NCI-H146 treated with DMSO at 0.1 percent for 48 hours (cell line): ENCODE measurements around the gene AADAC.
"Not testable (repeated sequence)": the region's sequence is repeated elsewhere in the genome, so short reads cannot be mapped to it uniquely, and the experiment has no call there.

Experiments
- DNase-seq: peaks from one replicate; lab custom pipeline; 2025; ENCODE audit not compliant: unreplicated experiment; lab: John Stamatoyannopoulos, UW

Gene AADAC, protein sequence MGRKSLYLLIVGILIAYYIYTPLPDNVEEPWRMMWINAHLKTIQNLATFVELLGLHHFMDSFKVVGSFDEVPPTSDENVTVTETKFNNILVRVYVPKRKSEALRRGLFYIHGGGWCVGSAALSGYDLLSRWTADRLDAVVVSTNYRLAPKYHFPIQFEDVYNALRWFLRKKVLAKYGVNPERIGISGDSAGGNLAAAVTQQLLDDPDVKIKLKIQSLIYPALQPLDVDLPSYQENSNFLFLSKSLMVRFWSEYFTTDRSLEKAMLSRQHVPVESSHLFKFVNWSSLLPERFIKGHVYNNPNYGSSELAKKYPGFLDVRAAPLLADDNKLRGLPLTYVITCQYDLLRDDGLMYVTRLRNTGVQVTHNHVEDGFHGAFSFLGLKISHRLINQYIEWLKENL

DNA sequence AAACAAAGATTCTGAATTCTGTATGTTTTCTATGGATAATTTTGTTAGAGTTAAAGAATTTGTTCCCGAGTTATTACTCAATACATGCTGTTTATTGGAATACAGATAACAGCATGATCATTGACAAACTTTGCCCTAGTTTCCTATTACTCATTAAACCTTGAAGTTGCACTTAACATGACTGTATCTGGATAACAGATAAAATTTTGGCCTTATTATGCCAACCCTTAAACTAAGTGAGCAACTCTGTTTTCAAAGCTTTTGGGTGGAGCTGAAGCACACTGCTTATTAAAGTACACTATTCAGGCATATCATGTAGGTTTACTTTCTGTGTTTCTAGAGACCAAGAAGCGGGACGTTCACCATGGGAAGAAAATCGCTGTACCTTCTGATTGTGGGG lies at the start of gene AADAC:
AADAC (plus strand) TSS at position 318 of the 400 bp plus-strand sequence; CDS start at position 365, 47 bp downstream.
- DNase-seq, result no peak

DNA sequence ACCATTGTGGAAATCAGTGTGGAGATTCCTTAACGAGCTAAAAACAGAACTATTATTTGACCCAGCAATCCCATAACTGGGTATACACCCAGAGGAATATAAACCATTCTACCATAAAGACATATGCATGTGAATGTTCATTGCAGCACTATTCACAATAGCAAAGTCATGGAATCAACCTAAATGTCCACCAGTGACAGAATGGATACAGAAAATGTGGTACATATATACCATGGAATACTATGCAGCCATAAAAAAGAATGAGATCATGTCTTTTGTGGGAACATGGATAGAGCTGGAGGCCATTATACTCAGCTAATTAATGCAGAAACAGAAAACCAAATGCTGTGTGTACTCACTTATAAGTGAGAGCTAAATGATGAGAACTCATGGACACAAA lies 49.2 kb upstream of the AADAC start:
- not testable (repeated sequence) for DNase-seq

DNA sequence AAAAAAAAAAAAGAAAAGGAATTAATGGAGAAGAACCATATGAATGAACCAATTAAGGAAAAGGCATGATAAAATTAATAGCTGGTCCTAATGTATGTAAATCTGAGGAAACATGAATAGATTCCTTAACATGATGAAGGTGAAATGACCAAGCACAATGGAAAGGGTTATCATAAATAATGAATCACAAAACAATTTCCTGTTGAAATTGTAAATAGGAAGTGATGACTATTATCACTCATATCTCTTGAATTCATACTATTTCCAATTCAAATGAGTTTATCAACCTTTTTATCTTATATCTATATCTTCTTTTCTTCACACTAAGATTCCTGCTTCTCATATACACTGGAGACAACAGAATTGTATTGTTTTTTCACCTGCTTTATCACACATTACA lies 48.2 kb upstream of the AADAC start:
- DNase-seq, result no peak

DNA sequence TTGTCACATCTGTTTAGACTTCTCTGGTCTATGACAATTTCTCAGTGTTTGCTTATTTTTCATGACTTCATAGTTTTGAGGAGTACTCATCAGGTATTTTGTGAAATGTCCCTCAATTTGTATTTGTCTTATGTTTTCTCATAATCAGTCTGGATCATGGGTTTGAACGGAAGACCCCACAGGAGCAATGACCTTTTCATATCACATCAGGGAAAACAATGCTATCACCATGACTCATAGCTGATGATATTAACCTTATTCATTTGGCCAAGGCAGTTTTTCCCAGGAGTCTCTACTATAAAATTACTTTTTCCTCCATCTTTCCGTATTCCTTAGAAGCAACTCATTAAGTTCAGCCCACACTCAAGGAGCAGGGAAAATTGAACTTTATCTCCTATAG lies 47.5 kb upstream of the AADAC start:
- DNase-seq, result no peak

DNA sequence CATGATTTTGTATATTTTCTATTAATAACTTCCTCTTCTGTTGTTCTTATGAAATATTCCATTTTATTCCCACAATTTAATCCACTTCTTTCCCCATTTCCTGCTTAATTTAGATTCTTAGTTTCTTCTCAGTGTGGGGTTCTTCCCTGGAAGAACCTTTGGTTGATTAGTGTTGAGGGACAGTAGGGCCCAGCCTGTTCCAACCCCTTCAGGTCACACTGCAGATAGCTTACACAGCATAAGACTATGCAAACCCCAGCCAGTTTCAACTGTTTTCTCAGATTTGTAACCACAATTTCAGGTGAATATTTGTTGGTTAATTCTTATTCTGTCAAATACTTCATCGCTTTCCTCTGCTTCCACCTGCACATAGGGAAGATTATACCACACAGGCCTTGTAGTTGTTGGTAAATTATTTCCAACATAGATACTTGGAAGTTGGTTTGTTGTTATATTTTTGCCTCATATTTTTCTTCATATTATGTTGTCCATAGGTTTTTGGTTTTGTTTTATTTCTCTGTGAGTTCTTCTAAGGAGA lies 45.5 kb upstream of the AADAC start:
- DNase-seq, result no peak

DNA sequence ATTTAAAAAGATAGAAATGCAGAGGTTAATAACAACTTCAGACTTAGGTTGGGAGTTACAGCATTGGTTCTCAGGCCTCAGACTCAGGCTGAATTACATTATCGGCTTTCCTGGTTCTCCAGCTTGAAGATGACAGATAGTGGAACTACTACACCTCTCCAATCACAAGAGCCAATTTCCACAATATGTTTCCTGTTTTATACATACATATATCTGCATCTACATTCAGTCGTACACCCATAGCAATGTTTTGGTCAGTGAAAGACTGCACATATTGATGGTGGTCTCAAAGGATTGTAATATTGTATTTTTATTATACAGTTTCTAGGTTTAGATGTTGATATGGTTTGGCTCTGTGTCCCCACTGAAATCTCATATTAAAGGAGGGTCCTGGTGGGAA lies 44.7 kb upstream of the AADAC start:
- DNase-seq, result no peak

DNA sequence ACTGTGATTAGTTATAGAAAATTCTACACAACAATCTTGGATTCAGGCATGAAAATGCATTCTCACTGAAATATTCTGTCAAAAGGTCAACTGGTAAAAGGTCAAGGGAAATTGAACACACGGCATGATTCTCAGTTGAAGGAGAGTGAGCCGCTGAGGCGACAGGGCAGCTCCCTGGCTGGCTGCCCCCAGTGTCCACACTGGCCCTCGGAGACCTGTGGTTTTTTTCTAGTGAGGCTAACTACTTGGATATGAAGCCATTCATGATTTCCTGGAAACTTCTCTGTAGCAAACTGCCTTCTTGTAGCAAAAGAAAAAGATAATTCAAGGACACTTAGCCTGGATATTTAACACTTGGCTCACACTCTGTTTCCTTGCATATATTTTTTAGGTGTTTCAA lies 43.0 kb upstream of the AADAC start:
- DNase-seq, result peak; percentile 55

DNA sequence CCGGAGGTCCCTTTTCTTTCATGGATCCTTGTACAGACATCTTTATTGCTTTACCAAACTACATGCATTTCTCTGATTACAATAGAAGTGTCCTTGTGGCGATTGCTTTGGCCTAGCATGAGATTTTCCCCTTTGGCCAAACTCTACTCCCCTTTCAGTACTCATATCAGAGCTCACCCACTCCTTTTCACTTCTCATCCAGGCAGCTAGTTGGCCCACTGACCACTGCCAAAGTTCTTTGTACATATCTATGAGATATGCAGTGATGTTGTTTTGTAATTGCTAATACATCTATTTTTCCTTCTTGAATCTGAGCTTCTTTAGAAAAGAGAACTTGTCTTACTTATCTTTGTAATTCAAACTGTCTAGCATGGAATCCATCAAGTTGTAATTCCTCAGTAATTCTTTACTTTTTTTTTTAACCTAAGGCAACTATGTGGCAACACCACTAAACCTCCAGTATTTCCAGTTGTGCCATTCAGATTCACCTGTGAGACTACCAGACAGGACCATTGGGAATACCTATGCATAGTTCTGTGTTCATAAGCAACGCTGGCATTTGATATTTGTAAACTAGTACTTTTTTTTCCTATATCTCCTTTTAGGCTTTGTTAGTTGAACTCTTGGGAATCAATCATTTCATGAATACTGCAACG lies 41.0 kb upstream of the AADAC start:
- no peak for DNase-seq

DNA sequence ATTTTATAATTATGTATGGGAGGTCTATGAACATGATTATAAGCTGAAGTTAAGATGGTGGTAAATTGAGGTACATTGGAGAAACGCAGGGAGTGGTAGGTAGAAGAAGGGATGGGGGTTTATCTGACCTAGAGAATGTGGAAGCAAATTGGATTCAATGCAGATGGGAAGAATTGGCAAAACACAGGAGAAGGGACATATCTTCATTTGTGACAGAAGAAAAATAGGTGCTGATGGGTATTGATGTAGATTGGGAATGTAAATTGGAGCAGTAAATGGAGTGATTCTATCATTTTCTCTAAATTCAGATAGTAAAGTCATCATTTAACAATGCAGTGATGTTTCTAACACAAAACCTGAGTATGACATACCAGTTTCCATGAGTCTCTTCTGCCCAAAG lies 39.7 kb upstream of the AADAC start:
- DNase-seq, result no peak

DNA sequence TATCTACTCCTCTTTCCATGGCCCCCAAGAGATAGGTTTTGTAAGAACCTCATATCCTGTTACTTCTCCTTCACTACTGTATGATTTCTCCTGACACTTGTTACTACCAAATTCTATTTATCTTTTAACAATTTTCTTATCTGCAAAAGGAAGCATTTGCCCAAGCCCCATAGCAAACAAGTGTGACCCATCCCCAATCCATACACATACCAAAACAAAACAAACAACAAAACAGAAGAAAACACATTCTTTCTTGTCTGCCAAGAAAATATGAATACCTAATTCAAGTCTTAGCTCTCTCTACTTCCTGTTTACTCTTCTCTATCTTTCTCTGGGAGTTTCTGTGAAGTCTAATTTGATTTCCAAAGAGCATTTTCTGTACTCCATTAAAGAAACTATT lies 39.0 kb upstream of the AADAC start:
- no peak for DNase-seq

DNA sequence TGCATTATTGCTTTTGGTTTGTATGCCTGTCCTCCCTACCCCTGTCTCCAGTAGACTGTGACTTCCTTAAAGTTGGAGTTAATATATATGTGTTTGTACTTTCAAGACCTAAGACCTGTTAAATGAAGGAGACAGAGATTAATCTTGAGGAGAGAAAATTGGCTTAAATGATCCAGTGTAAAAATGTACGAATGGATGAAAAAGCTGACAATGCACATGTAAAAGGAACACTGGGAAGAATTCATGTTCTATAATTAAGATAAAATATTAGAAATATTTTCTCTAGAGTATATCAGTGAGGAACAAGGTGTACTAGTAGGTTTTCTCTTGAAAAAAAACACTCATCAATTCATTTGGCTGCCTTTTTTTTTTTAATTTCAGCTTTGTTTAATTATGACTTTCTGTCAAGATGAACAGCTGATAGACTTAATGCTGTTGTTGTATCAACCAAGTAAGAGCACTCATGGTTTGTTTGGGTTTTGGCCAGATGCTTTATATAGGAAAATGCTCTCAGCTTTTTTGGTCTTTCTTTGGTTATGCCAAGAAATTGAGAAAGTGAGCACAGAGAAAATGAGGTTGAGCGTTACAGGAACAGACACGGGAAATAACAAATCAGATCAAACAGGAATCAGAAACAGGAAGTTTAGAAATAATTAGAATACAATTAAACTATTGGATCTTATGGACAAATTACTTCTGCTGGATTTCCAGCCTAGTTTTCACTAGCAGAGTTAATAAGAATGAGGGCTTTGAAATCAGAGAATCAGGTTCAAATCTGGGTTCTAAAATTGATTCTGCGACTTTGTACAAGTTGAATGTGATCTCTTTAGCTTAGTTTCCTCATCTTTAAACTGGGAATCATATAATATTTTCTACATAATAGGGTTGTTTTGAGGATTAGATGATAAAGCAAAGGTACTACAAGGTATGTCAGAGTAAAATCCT lies 38.3 kb upstream of the AADAC start:
- DNase-seq, result no peak

DNA sequence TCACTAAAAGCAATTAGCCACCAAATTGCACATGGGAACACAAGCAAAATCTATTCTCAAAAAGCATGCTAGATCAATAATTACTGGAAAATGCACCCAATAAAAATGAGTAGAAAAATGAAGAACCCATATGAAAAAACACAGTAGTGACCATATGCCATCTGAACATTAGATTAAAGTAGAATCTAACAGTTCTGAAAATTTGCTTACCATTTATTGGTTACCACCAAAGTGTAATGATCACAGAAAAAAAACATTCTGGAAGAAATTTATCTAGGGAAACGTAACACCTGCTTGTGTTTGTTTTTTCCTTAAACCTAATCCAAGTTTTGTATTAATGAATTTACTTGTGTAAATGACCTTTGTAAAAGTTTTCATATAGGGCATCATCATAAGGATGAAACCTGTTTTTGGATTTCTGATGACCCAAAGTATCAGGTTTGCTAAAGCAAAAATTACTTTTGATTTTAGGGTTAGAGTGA lies 37.6 kb upstream of the AADAC start:
- no peak for DNase-seq

DNA sequence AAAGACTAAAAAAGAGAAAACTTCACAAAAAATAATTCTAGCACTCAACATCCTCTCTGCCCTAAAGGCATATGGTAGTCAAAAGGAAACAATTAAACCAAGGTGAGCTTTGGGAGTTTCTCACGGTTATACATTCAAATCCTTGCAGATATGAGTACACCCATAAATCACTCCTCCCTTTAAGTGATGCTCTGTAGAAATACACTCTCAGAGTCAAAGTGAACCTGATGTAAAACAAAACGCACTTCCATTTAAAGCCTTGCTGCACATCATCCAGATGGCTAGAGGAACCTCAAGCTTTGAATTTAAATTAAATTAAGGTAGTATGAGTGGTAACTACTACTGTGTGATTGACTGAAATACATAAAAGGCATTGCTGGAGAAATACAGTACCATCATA lies 36.0 kb upstream of the AADAC start:
- DNase-seq, result peak; percentile 70

DNA sequence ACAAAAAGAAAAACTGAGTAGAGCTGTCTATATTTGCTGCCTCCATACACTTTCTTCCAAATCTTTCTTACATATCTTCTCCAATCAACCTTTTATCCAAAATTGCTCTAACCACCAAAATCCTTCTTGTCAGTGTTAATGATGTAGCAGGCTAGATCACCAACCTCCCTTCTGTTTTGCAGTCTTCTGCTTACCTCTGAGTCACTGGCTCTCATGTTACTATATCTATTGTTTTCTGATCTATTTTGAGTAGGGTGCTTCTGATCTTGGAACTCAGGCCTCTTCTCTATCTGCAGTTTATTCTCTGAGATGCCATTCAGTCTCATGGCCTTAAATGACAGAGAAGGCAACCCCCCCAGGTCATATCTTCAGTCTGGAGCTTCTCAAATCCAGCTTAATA lies 26.3 kb upstream of the AADAC start:
- peak; percentile 37 for DNase-seq

DNA sequence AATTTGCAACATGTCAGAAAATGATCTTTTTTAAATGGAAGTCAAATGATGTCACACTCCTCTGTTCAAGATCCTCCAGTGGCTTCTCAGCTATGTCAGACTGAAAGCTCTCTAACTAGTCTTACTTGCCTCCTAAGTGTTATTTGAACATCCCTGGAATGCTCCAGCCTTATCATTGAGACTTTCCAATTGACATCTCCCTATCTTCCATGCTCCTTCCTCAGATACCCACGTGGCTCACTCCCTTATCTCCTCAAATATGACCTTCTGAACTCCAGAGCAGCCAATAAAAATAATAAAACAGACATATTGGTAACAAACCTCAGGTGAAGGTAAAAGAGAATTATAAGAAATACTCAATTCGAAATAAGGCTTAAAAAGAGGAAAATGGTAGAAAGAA lies 25.5 kb upstream of the AADAC start:
- DNase-seq, result no peak

DNA sequence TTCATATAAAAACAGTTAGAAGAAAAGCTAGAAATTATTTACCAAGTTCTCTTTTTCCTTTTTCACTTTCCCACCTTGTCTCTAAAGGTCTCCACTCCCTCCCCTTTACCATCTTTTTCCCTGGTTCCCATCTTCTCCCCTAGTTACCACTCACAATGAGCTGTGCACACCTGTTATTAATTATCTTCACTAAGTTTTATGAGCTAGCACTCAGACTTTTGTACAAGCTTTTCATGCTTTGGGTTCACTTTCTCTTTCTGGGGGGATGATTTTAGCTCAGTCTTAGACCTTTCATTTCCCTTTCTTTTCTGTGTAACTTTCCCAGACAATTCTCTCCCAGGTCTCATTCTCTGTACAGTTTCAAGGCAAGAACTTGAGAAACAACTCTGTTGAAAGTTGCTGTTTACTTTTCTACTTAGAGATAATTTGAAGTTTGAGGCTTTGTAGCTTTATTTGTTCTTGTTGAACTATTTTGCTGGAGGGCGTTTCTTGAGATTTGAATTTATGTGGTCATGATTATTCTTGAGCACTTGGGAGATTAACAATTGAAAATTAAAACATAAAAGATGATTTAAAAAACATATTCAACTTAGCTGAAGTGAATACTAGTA lies 24.0 kb upstream of the AADAC start:
- no peak for DNase-seq

DNA sequence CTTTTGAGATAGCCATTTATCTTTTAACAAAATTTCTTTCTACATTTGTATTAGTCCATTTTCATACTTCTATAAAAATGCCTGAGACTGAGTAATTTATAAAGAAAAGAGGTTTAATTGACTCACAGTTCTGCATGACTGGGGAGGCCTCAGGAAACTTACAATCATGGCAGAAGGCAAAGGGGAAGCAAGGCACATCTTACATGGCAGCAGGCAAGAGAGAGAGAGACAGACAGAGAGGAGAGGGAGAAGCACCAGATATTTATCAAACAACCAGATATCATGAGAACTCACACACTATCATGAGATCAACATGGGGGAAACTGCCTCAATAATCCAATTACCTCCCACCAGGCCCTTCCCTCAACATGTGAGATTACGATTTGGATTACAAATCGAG lies 23.2 kb upstream of the AADAC start:
- DNase-seq, result not testable (repeated sequence)

DNA sequence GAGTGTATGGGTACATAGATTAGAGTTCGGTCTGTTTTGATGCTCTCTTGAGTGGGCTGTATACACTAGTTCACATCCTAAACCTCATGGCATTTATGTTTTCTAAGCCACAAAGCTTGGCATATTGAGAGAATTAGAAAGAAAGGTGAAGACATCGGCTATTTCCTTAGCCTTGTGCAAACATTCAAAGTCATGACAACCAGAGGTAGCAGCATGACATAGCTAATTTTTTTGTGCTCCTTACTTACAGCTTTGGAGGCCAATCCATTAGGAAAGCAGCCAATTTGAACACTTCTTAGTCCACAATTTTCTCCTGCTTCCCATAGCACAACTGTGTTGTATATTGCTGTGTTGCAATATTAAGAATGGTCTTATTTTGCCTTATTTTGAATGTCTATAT lies 21.5 kb upstream of the AADAC start:
- DNase-seq, result no peak

DNA sequence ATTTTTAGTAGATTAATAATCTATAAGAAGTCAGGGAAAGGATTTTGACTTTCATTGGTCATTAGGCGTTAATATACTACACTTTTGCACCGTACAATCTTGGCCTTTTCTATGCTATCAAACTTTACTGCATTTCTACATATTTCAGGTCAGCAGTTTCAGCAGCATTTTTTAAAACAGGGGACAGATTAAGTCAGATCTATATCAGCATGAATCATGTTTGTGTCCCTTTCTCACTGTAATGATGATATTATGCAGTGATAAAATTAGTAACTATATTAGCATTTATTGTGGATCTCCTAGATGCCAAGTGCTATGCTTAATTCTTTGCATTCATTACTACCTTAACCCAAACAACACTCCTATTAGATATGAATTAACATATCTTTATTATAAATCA lies 20.3 kb upstream of the AADAC start:
- no peak for DNase-seq

DNA sequence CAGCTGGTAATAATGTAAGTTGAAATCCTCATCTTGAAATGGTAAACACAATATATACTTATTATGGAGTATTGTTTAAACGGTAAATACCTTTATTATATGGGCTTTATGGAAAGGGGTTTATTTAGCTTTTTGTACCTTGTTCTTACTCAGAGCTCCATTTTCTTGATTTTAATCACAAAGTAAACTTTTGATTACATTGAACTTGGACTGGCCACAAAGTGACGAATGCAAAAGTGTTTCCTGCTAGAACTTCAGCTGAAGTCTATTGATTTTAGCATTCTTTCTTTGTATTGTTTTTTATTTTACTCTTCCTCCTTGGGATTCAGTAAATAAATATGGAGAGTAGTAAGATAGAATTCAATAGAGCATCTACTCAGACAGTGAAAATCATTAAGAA lies 19.8 kb upstream of the AADAC start:
- no peak for DNase-seq

DNA sequence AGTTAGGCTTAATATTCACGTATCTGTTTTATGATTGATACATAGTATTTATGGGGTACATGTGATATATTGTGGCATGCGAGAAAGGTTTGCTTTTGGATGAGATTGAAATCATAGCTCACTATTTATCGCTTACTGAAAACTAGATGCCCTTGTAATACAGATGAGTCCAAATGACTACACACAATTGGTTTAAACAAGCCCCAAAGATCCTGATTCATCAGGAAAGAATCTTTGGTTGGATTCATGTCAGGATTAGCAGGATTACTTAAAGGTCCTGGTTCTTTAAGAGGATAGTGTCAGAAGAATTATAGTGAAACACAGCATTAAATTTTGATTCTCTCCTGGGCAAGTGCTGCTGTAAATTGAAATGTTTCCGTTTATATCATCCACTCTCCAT lies 18.6 kb upstream of the AADAC start:
- DNase-seq, result no peak
